Ishikawa (cell line): ENCODE measurements around the gene CYTL1.

Experiments used
- CEBPB ChIP-seq: IDR thresholded peaks from 2 replicates; pipeline ENCODE4 v1.6.1; 2012
- EGR1 ChIP-seq: IDR thresholded peaks from 2 replicates; pipeline ENCODE4 v1.6.1; 2012
- EP300 ChIP-seq: IDR thresholded peaks from 2 replicates; pipeline ENCODE4 v1.6.1; 2012; ENCODE audit warnings: borderline replicate concordance
- NFIC ChIP-seq: IDR thresholded peaks from 2 replicates; pipeline ENCODE4 v1.6.1; 2012
- RAD21 ChIP-seq: IDR thresholded peaks from 2 replicates; pipeline ENCODE4 v1.6.1; 2012; ENCODE audit warnings: low read depth
- TAF1 ChIP-seq: IDR thresholded peaks from 2 replicates; pipeline ENCODE4 v1.6.1; 2012; ENCODE audit warnings: low read depth, mild to moderate bottlenecking
- TEAD4 ChIP-seq: IDR thresholded peaks from 2 replicates; pipeline ENCODE4 v1.6.1; 2012
- YY1 ChIP-seq: IDR thresholded peaks from 2 replicates; pipeline ENCODE4 v1.6.1; 2012; ENCODE audit warnings: low read depth
- TF ChIP-seq, protein P1 (sequence below): IDR thresholded peaks from 2 replicates; pipeline ENCODE4 v1.6.1; 2012; ENCODE audit warnings: low read depth, mild to moderate bottlenecking
- TF ChIP-seq, protein P2 (sequence below): IDR thresholded peaks from 2 replicates; pipeline ENCODE4 v1.6.1; 2012

DNA sequence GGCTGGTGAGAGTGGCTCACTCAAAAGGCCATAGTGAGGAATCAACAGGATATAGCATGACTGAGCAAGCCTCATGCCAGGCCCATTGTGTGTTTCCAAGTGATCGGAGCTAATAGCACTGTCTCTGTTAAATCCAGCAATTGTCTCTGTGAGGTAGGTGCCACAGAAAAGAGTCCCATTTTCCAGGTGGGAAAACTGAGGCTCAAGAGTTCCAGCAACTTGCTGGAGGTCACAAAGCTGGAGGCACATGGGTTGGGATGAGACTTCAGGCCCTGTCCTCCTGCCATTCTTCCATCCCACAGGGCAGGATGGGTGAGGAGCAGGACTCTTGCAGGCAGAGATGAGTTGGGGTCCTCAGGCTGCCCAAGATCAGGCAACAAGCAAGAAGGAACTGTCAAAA, 1.1 kb upstream of the CYTL1 start:
- TF ChIP-seq EGR1 (no peak), CEBPB (no peak), TEAD4 (no peak), NFIC (no peak), EP300 (no peak), TAF1 (no peak), RAD21 (no peak), YY1 (no peak)
- TF ChIP-seq, protein P1, sequence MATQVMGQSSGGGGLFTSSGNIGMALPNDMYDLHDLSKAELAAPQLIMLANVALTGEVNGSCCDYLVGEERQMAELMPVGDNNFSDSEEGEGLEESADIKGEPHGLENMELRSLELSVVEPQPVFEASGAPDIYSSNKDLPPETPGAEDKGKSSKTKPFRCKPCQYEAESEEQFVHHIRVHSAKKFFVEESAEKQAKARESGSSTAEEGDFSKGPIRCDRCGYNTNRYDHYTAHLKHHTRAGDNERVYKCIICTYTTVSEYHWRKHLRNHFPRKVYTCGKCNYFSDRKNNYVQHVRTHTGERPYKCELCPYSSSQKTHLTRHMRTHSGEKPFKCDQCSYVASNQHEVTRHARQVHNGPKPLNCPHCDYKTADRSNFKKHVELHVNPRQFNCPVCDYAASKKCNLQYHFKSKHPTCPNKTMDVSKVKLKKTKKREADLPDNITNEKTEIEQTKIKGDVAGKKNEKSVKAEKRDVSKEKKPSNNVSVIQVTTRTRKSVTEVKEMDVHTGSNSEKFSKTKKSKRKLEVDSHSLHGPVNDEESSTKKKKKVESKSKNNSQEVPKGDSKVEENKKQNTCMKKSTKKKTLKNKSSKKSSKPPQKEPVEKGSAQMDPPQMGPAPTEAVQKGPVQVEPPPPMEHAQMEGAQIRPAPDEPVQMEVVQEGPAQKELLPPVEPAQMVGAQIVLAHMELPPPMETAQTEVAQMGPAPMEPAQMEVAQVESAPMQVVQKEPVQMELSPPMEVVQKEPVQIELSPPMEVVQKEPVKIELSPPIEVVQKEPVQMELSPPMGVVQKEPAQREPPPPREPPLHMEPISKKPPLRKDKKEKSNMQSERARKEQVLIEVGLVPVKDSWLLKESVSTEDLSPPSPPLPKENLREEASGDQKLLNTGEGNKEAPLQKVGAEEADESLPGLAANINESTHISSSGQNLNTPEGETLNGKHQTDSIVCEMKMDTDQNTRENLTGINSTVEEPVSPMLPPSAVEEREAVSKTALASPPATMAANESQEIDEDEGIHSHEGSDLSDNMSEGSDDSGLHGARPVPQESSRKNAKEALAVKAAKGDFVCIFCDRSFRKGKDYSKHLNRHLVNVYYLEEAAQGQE: no peak
- TF ChIP-seq, protein P2, sequence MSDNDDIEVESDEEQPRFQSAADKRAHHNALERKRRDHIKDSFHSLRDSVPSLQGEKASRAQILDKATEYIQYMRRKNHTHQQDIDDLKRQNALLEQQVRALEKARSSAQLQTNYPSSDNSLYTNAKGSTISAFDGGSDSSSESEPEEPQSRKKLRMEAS: no peak
